NT2/D1 (cell line): ENCODE measurements around the gene ANKRD13D.

Source experiments
- YY1 ChIP-seq: IDR thresholded peaks from 2 replicates; pipeline ENCODE4 v1.6.1; 2011; ENCODE audit not compliant: insufficient read length, insufficient read depth
- ZNF274 ChIP-seq: IDR thresholded peaks from 2 replicates; pipeline ENCODE4 v1.6.1; 2011; ENCODE audit warnings: mild to moderate bottlenecking, low read depth, low read length

GRCh38 chr11:67239783-67240575 is 49.1 kb upstream of the ANKRD13D start:
- TF ChIP-seq YY1: no peak
- TF ChIP-seq ZNF274: no peak
